ENCODE measurements around the gene TMEM117. TPM values are rescaled to one million over a fixed set of nuclear protein-coding genes. Genes with fewer than 3 reads are reported as not detected.
"Not testable (repeated sequence)": the region's sequence is repeated elsewhere in the genome, so short reads cannot be mapped to it uniquely, and the experiment has no call there.

Gene TMEM117
- total and polyA plus RNA-seq, 7 donors = 1.9 to 4.7 (median 3.9) TPM

GRCh38 chr12:44031472-44032185 is 195.7 kb downstream of the TMEM117 start:
- Histone ChIP-seq H3K36me3 (ENCODE audit: insufficient read depth in 1 of 2, low read depth in 1 of 2) (no peaks in the 10 kb centered on the region), H3K27ac (no peak overlapping the region), H3K9me3 (peaks cover 12% of the 10 kb centered on the region), H3K27me3 (ENCODE audit: insufficient read depth in 3 of 3, low read length in 2 of 3) (no peaks in the 10 kb centered on the region), H3K4me1 (no peaks in the 10 kb centered on the region), H3K4me3 (no peak overlapping the region)
- intact Hi-C loops (cut with DNase I) = no loop called here
- ATAC-seq (no peak), DNase-seq (no peak)
- WGBS, 3 donors = 98 to 100% (median 99%) methylated on average over 1 of the region's 1 CpG
- no peak for TF ChIP-seq CTCF (IDR thresholded peaks at IDR 0.05)

DNA sequence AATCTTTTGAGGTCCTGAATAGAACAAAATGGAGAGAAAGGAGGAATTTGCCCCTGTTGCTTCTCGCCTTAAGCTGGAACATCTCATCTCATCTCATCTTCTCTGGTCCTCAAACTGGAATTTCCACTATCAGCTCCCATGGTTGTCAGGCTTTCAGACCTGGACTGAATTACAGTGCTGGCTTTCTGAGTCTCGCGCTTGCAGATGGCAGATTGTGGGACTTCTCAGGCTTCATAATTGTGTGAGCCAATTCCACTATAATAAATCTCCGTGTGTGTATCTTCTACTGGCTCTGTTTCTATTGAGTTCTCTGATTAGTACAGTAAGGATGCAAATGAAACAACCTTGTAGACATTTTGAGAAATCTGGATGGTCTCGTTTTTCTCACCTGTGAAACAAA is 199.0 kb downstream of the TMEM117 start:
- no peak for DNase-seq
- intact Hi-C loops (cut with DNase I) = no loop called here
- WGBS, 3 donors = 60 to 80% (median 66%) methylated on average over 5 of the region's 5 CpGs

GRCh38 chr12:44036875-44037443 is 201.1 kb downstream of the TMEM117 start:
- no peak overlapping the region for H3K27ac ChIP-seq
- H3K9me3 ChIP-seq = no peaks in the 10 kb centered on the region
- intact Hi-C loops (cut with DNase I) = no loop called here
- H3K27me3 ChIP-seq (ENCODE audit: insufficient read depth in 3 of 3, low read length in 2 of 3) = no peaks in the 10 kb centered on the region
- no peak for ATAC-seq
- no peaks in the 10 kb centered on the region for H3K36me3 ChIP-seq (ENCODE audit: insufficient read depth in 1 of 2, low read depth in 1 of 2)
- WGBS, 3 donors = 87 to 91% (median 91%) methylated on average over 7 of the region's 7 CpGs
- TF ChIP-seq CTCF (IDR thresholded peaks at IDR 0.05) = no peak
- H3K4me3 ChIP-seq = no peak overlapping the region
- no peaks in the 10 kb centered on the region for H3K4me1 ChIP-seq
- DNase-seq = no peak

More for the DNA sequence above, 199.0 kb downstream of the TMEM117 start:
- ATAC-seq = no peak
- Histone ChIP-seq H3K9me3 (peaks cover 12% of the 10 kb centered on the region), H3K4me3 (no peak overlapping the region), H3K27me3 (ENCODE audit: insufficient read depth in 3 of 3, low read length in 2 of 3) (no peaks in the 10 kb centered on the region), H3K4me1 (no peaks in the 10 kb centered on the region), H3K27ac (no peak overlapping the region), H3K36me3 (ENCODE audit: insufficient read depth in 1 of 2, low read depth in 1 of 2) (no peaks in the 10 kb centered on the region)
- no peak for TF ChIP-seq CTCF (IDR thresholded peaks at IDR 0.05)

- ATAC-seq (peak in 2 of 4 donors; percentile 24 to 42), DNase-seq (no peak)
- 56 to 61% (median 57%) methylated on average over 5 of the region's 5 CpGs for WGBS, 3 donors
- intact Hi-C loops (cut with DNase I) = no loop called here
- no peaks in the 10 kb centered on the region for H3K36me3 ChIP-seq (ENCODE audit: insufficient read depth in 1 of 2, low read depth in 1 of 2)
- H3K27me3 ChIP-seq (ENCODE audit: insufficient read depth in 3 of 3, low read length in 2 of 3) = no peaks in the 10 kb centered on the region
- no peak overlapping the region for H3K27ac ChIP-seq
- no peak overlapping the region for H3K4me3 ChIP-seq
- H3K9me3 ChIP-seq = no peaks in the 10 kb centered on the region
- TF ChIP-seq CTCF (IDR thresholded peaks at IDR 0.05) = no peak
- H3K4me1 ChIP-seq = no peaks in the 10 kb centered on the region
Observed at GRCh38 chr12:44038411-44038810, 202.5 kb downstream of the TMEM117 start.

DNA sequence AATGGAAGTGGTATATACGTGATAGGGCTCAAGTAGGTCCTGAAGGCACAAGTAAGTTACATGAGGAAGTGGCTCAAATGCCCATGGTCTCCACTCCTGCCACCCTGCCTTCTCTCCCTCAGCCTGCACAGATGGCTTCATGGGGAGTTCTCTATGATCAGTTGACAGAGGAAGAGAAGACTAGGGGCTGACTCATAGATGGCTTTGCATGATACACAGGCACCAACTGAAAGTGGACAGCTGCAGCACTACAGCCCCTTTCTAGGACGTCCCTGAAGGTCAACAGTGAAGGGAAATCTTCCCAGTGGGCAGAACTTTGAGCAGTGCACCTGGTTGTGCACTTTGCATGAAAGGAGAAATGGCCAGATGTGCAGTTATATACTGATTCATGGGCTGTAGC is 208.6 kb downstream of the TMEM117 start:
- WGBS, 3 donors = 82 to 85% (median 83%) methylated on average over 2 of the region's 2 CpGs
- ATAC-seq; H3K27me3 ChIP-seq (ENCODE audit: insufficient read depth in 3 of 3, low read length in 2 of 3); H3K4me3 ChIP-seq; H3K27ac ChIP-seq; H3K4me1 ChIP-seq; H3K36me3 ChIP-seq (ENCODE audit: insufficient read depth in 1 of 2, low read depth in 1 of 2); intact Hi-C loops (cut with DNase I); DNase-seq; H3K9me3 ChIP-seq: not testable (repeated sequence)

Measured in psoas muscle (tissue), 8 donors.